H1 (cell line): ENCODE data around the gene LMX1A. TPM values are rescaled to one million over a fixed set of nuclear protein-coding genes. Genes with fewer than 3 reads are reported as not detected.

Source experiments
- BCL11A ChIP-seq, 2 experiments: IDR thresholded peaks; one replicate each; pipeline ENCODE4 v1.6.1; 2011; ENCODE audit warnings: low read depth in 2 of 2, low read length in 2 of 2, mild to moderate bottlenecking in 2 of 2
- CHD7 ChIP-seq: fragments of 300-600 bp; sonication (generic); IDR thresholded peaks from 2 replicates; pipeline ENCODE4 v1.7.1; 2012; ENCODE audit warnings: low read length, moderate library complexity, mild to moderate bottlenecking, inconsistent platforms; ENCODE audit not compliant: insufficient replicate concordance
- PHF8 ChIP-seq: fragments of 200-600 bp; sonication (generic); conservative IDR thresholded peaks from 2 replicates; pipeline ENCODE4 v1.7.1; 2012; ENCODE audit warnings: low read depth, mild to moderate bottlenecking, inconsistent platforms, low read length, moderate library complexity
- polyA plus RNA-seq, 7 experiments: library from polyadenylated mRNA; depleted of rRNA in 3 of 7; stranded (reverse) in 5 of 7; unstranded in 2 of 7; fragments of >200 nt in 5 of 7; fragments of 200-250 nt in 2 of 7; gene quantifications; 1 replicate in 5 of 7; 2 replicates in 1 of 7; 4 replicates in 1 of 7; pipeline versions ENCODE4 v1.2.1 to v1.2.3, GENCODE V29; 2011 to 2013; ENCODE audit warnings: missing spikeins in 2 of 7, mixed read lengths in 2 of 7
- total RNA-seq: library from RNA; stranded (reverse); fragmentation: NEBNext Ultra II Directional; extraction: Animal tissue kit (Norgen Biotek cat#: 25700); gene quantifications from 2 replicates; pipeline ENCODE4 v1.2.1, GENCODE V29; 2021

Gene LMX1A
- total and polyA plus RNA-seq, 2 of the 8 experiments (the other 6 are each of a cell fraction or from before 2014, with no cell fraction given), result not detected

- TF ChIP-seq CHD7 (no peak), PHF8 (no peak), BCL11A (IDR thresholded peaks at IDR 0.05; ENCODE audit: low read depth in 2 of 2, low read length in 2 of 2) (no peak)
Observed at GRCh38 chr1:165344736-165345135, 11.8 kb downstream of the LMX1A start (continued).
